Vagina (tissue), 2 donors: Measurements from ENCODE around the gene GJA10.

Experiments
- POLR2A ChIP-seq, 2 donors: fragments of 450-650 bp; IDR thresholded peaks; one replicate each; pipeline ENCODE4 v1.6.1; 2017; ENCODE audit warnings: antibody characterized with exemption in 2 of 2, mild to moderate bottlenecking in 2 of 2, moderate library complexity in 2 of 2
- TF ChIP-seq, protein P1 (sequence below), 3 experiments: fragments of 450-650 bp in 2 of 3; fragments of 200-600 bp in 1 of 3; sonication (generic) in 1 of 3; IDR thresholded peaks; one replicate each; pipeline ENCODE4 v1.5.1; 2017 to 2019; ENCODE audit warnings: antibody characterized with exemption in 3 of 3, mild to moderate bottlenecking in 2 of 3, moderate library complexity in 2 of 3

DNA sequence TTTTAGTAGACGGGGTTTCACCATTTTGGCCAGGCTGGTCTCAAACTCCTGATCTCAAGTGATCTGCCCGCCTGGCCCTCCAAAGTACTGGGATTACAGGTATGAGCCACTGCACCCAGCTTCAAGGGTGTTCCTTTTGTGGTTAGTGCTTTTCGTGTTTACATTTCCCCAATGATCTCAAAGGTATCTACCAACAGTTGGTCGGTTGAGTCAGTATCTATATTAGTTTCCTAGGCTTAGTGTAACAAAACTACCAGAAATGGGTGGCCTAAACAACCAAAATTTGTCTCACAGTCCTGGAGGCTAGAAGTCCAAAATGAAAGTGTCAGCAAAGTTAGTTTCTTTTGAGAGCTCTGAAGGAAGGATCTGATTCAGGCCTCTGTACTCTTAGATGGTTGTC is 34.5 kb upstream of the GJA10 start:
- TF ChIP-seq, protein P1, sequence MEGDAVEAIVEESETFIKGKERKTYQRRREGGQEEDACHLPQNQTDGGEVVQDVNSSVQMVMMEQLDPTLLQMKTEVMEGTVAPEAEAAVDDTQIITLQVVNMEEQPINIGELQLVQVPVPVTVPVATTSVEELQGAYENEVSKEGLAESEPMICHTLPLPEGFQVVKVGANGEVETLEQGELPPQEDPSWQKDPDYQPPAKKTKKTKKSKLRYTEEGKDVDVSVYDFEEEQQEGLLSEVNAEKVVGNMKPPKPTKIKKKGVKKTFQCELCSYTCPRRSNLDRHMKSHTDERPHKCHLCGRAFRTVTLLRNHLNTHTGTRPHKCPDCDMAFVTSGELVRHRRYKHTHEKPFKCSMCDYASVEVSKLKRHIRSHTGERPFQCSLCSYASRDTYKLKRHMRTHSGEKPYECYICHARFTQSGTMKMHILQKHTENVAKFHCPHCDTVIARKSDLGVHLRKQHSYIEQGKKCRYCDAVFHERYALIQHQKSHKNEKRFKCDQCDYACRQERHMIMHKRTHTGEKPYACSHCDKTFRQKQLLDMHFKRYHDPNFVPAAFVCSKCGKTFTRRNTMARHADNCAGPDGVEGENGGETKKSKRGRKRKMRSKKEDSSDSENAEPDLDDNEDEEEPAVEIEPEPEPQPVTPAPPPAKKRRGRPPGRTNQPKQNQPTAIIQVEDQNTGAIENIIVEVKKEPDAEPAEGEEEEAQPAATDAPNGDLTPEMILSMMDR (IDR thresholded peaks at IDR 0.05) = no peak
- no peak for TF ChIP-seq POLR2A (IDR thresholded peaks at IDR 0.05)
